HG03066 (cell line): ENCODE results near the gene SMIM35.

ENCODE experiments used
- ATAC-seq: cut with Tn5 transposase; IDR thresholded peaks from one replicate; pipeline ENCODE4 v1.9.1; 2021; ENCODE audit warnings: low read depth; ENCODE audit not compliant: unreplicated experiment

The SMIM35 gene

DNA sequence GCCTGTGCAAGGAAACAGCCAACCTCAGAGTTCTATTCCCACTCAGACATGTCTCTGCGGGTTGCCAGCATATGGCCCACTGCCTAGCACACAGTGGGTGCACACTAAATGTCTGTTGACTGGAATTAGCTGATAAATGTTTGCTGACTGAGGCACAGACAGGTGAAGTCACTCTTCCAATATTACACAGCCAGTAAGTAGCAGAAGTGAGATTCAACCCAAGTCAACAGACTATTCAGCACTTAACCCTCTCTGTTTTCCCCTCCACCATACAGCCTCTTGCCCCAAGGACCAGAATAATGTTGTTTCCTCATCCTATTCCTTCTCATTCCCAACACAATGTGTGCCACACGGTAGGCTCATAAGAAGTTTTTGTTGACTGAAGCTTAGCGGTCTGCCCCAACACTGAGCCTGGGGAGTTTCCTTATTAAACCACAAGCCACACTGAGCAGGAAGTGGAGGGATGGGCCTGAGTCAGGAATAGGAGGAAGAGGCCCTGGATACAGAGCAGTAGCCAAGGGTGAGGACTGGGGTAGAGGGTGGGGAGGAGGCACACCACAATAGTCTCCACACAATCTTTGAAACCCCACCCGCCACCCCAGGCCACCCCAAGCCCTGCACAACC is 116.3 kb downstream of the SMIM35 start:
- no peak for ATAC-seq

DNA sequence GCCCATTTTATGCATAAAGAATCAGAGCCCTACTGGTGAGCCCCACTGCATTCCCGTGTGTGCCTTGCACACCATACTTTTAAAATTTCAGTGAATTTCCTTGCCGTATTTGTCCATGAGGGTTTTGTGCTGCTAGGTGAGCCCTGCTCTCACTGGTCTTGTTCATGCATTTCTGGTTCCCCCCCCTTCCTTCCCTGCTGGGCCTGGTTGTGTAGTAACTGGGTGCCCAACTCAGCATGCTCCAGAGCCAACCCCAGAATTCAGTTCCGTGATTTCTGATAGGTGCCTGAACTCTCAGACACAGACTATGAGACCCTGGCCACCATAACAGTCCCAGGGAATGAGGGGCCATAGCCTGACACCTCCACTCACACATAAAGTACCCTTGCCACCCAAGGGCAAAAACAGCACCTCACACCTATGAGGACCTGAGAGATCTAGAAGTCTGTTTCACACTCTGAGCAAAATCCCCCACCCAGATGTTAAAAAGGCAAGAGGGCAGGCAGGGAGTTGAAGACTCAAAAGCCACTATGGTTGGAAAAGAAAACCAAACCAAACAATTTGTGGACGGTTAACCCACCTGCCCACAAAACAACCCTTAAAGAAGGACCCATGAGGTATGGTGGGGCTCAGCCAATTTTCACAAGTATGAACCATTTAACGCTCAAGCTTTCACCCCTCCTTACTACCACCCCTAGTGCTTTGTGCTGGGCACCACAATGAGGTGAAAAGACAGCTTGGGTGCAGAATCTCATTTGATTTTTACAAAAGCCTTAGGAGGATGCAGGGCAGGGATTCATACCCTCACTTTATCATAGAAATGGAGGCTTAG is 117.4 kb downstream of the SMIM35 start:
- no peak for ATAC-seq

DNA sequence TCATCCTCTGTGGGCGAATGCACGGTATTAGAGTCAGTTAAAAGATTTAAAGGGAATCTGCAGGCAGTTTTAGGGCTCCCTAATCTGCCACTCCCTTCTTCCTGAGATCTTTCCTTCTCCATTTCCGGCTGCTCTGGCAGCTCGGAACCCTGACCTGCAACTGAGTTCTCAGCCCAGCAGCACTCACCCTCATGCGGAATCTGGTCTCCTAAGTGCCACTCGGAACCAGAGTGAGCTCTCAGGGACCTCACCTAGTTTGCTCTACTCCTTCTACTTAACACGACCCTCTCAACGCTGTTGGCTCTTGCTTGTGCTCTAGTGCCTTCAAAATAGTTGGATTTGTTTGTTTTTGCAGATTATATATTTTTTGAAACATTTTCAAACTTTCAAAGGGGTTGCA is 119.9 kb downstream of the SMIM35 start:
- ATAC-seq, result no peak

DNA sequence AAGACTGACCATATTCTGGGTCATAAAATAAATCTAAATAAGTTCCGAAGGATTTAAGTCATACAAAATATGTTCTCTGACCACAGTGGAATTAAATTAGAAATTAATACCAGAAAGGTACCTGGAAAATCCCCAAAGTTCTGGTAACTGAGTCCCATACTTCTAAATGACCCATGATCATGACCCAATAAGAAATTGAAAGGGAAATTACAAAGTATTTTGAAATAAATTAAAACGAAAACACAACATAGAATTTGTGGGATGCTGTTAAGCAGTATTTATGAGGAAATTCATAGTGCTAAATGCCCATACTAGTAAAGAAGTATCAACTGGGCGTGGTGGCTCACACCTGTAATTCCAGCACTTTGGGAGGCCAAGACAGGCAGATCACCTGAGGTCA is 123.9 kb downstream of the SMIM35 start:
- no peak for ATAC-seq

DNA sequence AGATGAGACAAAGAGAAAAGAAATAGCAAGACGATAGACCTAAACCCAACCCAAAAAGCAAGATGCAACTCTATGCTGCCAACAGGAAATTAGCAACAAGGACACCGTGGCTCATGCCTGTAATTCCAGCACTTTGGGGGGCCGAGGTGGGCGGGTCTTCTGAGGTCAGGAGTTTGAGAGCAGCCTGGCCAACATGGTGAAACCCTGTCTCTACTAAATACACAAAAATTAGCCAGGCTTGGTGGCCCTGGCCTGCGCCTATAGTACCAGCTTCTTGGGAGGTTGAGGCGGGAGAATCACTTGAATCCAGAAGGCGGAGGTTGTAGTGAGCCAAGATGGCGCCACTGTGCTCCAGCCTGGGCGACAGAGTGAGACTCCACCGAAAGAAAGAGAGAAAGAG is 124.9 kb downstream of the SMIM35 start:
- no peak for ATAC-seq

DNA sequence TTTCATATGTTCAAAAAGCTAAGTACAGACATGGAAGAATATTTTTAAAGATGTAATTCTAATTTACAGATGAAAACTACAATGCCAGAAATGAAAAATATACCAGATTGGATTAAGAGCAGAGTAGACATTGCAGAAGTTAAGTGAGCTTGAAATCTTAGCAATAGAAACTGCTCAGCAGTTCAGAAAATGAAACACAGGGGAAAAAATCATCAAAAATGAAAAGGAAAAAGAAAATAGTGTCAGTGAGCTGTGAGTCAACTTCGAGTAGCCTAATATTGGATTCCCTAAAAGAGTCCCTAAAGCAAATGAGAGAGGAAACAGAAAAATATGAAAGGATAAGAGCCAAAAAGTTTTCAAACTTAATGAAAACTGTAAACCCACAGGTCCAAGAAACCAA is 126.4 kb downstream of the SMIM35 start:
- no peak for ATAC-seq

GRCh38 chr11:117959438-117960149 is 127.2 kb downstream of the SMIM35 start:
- ATAC-seq, result no peak

- no peak for ATAC-seq
Observed at GRCh38 chr11:117958949-117959348, 127.8 kb downstream of the SMIM35 start.
